GM12878 (cell line): ENCODE measurements around the gene ARHGAP27. TPM values are rescaled to one million over a fixed set of nuclear protein-coding genes. Genes with fewer than 3 reads are reported as not detected.

Experiments
- ATAC-seq: fragments of 200-7000 bp; cut with Tn5 transposase; 3 replicates; pipeline ENCODE4 v1.9.1; 2020; ENCODE audit warnings: mild to moderate bottlenecking, moderate library complexity
- BruUV-seq: library from RNA; stranded (reverse); fragments of 400-500 nt; replicated peaks from 2 replicates; lab custom pipeline; 2021; lab: Mats Ljungman, UMichigan
- CTCF ChIA-PET: fragments of 300-600 bp; sonication (Branson Sonifier 250); formaldehyde crosslinking; extraction: SDS; loops from one replicate; lab custom pipeline; 2021; ENCODE audit warnings: inconsistent platforms; lab: Yijun Ruan, JAX
- POLR2A ChIA-PET: fragments of 350-600 bp; formaldehyde crosslinking; extraction: SDS; loops from one replicate; lab custom pipeline; 2021; ENCODE audit warnings: inconsistent platforms; lab: Charles Lee
- RAD21 ChIA-PET: fragments of 300-600 bp; sonication (Branson Sonifier 250); formaldehyde crosslinking; loops from one replicate; lab custom pipeline; 2023; ENCODE audit warnings: antibody characterized with exemption; ENCODE audit not compliant: unreplicated experiment; lab: Charles Lee
- SMC1A ChIA-PET: fragments of 300-600 bp; sonication (Branson Sonifier 250); formaldehyde crosslinking; loops from one replicate; lab custom pipeline; 2023; ENCODE audit not compliant: unreplicated experiment, uncharacterized antibody; lab: Charles Lee
- DNase-seq: peaks from one replicate; pipeline ENCODE4 v3.0.0-alpha.2; 2011; ENCODE audit warnings: low read depth, low spot score
- FAIRE-seq: peaks from 3 replicates; lab custom pipeline; 2011; peaks lifted over from hg19 to GRCh38; lab: Jason Lieb, UNC
- H2AFZ ChIP-seq: 2 replicates; pipeline ENCODE4 v1.6.0; 2011; ENCODE audit warnings: low read depth, low read length, control low read depth; ENCODE audit not compliant: control insufficient read depth
- H3K27ac ChIP-seq: 2 replicates; pipeline ENCODE4 v1.5.1; 2011; ENCODE audit warnings: control low read depth; ENCODE audit not compliant: control insufficient read depth, insufficient read depth
- H3K27me3 ChIP-seq, 2 experiments: replicated peaks in 1 of 2; 2 replicates each; pipeline versions ENCODE4 v1.6.0 to v1.6.1; 2011; ENCODE audit warnings: low read length in 1 of 2; ENCODE audit not compliant: control insufficient read depth in 2 of 2, insufficient read depth in 2 of 2
- H3K36me3 ChIP-seq, 2 experiments: 2 replicates each; pipeline ENCODE4 v1.5.1; 2011; ENCODE audit warnings: low read length in 1 of 2; ENCODE audit not compliant: control insufficient read depth in 2 of 2, insufficient read depth in 2 of 2
- H3K4me1 ChIP-seq: 2 replicates; pipeline ENCODE4 v1.6.1; 2011; ENCODE audit warnings: mild to moderate bottlenecking, low read length, moderate library complexity, mixed read lengths; ENCODE audit not compliant: control insufficient read depth, insufficient read depth
- H3K4me2 ChIP-seq: 2 replicates; pipeline ENCODE4 v1.6.0; 2011; ENCODE audit warnings: control low read depth; ENCODE audit not compliant: control insufficient read depth, insufficient read depth
- H3K4me3 ChIP-seq: fragments of 200-600 bp; sonication (generic); 2 replicates; pipeline ENCODE4 v1.5.1; 2016
- H3K79me2 ChIP-seq: 2 replicates; pipeline ENCODE4 v1.6.0; 2011; ENCODE audit warnings: low read length; ENCODE audit not compliant: control insufficient read depth, insufficient read depth
- H3K9ac ChIP-seq: 2 replicates; pipeline ENCODE4 v1.8.0; 2011; ENCODE audit warnings: low read length, control low read depth, mixed read lengths; ENCODE audit not compliant: control insufficient read depth, insufficient read depth
- H3K9me3 ChIP-seq: replicated peaks from 3 replicates; pipeline ENCODE4 v1.5.1; 2011; ENCODE audit warnings: mild to moderate bottlenecking, low read length; ENCODE audit not compliant: control insufficient read depth, insufficient read depth
- H4K20me1 ChIP-seq: 2 replicates; pipeline ENCODE4 v1.6.0; 2011; ENCODE audit not compliant: control insufficient read depth, insufficient read depth
- BCL11A ChIP-seq: IDR thresholded peaks from 2 replicates; pipeline ENCODE4 v1.6.1; 2011; ENCODE audit warnings: low read depth, low read length
- BHLHE40 ChIP-seq, 2 experiments: fragments of 450-650 bp in 1 of 2; IDR thresholded peaks; 2 replicates each; pipeline ENCODE4 v1.6.1; 2011 to 2017; ENCODE audit warnings: low read depth in 2 of 2, borderline replicate concordance in 1 of 2, improper control_type of control experiment in 1 of 2, low read length in 1 of 2, mild to moderate bottlenecking in 1 of 2
- CHD4 ChIP-seq: fragments of 200-600 bp; sonication (generic); IDR thresholded peaks from 2 replicates; pipeline ENCODE4 v1.6.1; 2016; ENCODE audit warnings: mild to moderate bottlenecking
- HDAC6 ChIP-seq: fragments of 200-600 bp; sonication (generic); IDR thresholded peaks from one replicate; pipeline ENCODE4 v1.8.0; 2017; ENCODE audit warnings: antibody characterized with exemption; ENCODE audit not compliant: unreplicated experiment
- HDGF ChIP-seq: fragments of 450-650 bp; IDR thresholded peaks from 2 replicates; pipeline ENCODE4 v1.6.1; 2016; ENCODE audit warnings: antibody characterized with exemption
- IKZF1 ChIP-seq: fragments of 450-650 bp; conservative IDR thresholded peaks from 2 replicates; pipeline ENCODE4 v1.6.1; 2017; ENCODE audit warnings: antibody characterized with exemption, mild to moderate bottlenecking
- IKZF2 ChIP-seq, 2 experiments: fragments of 450-650 bp; IDR thresholded peaks; 2 replicates each; pipeline ENCODE4 v1.6.1; 2017; ENCODE audit warnings: mild to moderate bottlenecking in 2 of 2, moderate library complexity in 2 of 2
- IRF4 ChIP-seq: IDR thresholded peaks from 2 replicates; pipeline ENCODE4 v1.6.1; 2011; ENCODE audit warnings: low read depth, low read length
- NFYA ChIP-seq: IDR thresholded peaks from 2 replicates; pipeline ENCODE4 v1.6.1; 2011; ENCODE audit warnings: low read depth, mild to moderate bottlenecking, low read length, improper control_type of control experiment, borderline replicate concordance
- NFYB ChIP-seq: IDR thresholded peaks from 2 replicates; pipeline ENCODE4 v1.6.1; 2011; ENCODE audit warnings: low read depth, mild to moderate bottlenecking, low read length, improper control_type of control experiment, moderate library complexity; ENCODE audit not compliant: insufficient read depth
- PAX5 ChIP-seq: IDR thresholded peaks from 2 replicates; pipeline ENCODE4 v1.6.1; 2011; ENCODE audit warnings: low read depth, low read length, borderline replicate concordance
- POLR2A ChIP-seq: IDR thresholded peaks from 2 replicates; pipeline ENCODE4 v1.6.1; 2011; ENCODE audit warnings: low read depth, mild to moderate bottlenecking, low read length
- RAD21 ChIP-seq: IDR thresholded peaks from 2 replicates; pipeline ENCODE4 v1.6.1; 2011; ENCODE audit warnings: mild to moderate bottlenecking, low read depth, low read length, moderate library complexity; ENCODE audit not compliant: insufficient read depth
- RB1 ChIP-seq: fragments of 450-650 bp; formaldehyde crosslinking; IDR thresholded peaks from 2 replicates; pipeline ENCODE4 v1.6.1; 2017; ENCODE audit warnings: mild to moderate bottlenecking, borderline replicate concordance
- RUNX3 ChIP-seq: IDR thresholded peaks from 2 replicates; pipeline ENCODE4 v1.6.1; 2012; ENCODE audit warnings: low read length, inconsistent platforms
- SMAD1 ChIP-seq: fragments of 450-650 bp; IDR thresholded peaks from 2 replicates; pipeline ENCODE4 v1.6.1; 2018; ENCODE audit warnings: mild to moderate bottlenecking, low read depth; ENCODE audit not compliant: partially characterized antibody
- SMC3 ChIP-seq: IDR thresholded peaks from 2 replicates; pipeline ENCODE4 v1.6.1; 2011; ENCODE audit warnings: low read length, improper control_type of control experiment, borderline replicate concordance
- SPI1 ChIP-seq: IDR thresholded peaks from 2 replicates; pipeline ENCODE4 v1.6.1; 2011; ENCODE audit warnings: low read depth, mild to moderate bottlenecking, low read length, moderate library complexity, borderline replicate concordance; ENCODE audit not compliant: insufficient read depth
- WRNIP1 ChIP-seq: IDR thresholded peaks from 2 replicates; pipeline ENCODE4 v1.6.1; 2011; ENCODE audit warnings: low read depth, low read length, improper control_type of control experiment, borderline replicate concordance
- YBX1 ChIP-seq: fragments of 450-650 bp; IDR thresholded peaks from 2 replicates; pipeline ENCODE4 v1.6.1; 2016; ENCODE audit warnings: antibody characterized with exemption
- WGBS: methylation state at CpG from one replicate; pipeline ENCODE4 v1.1.6; 2016; ENCODE audit warnings: low lambda C conversion rate; ENCODE audit not compliant: insufficient replicate concordance, insufficient coverage; ENCODE audit errors: missing lambda C conversion rate; 5-methylcytosine and 5-hydroxymethylcytosine counted together
- in situ Hi-C: fragments of 300-500 bp; cut with MboI; formaldehyde crosslinking; loops from 9 replicates; pipeline ENCODE4 v1.14.3; 2018; ENCODE audit warnings: mixed read lengths
- intact Hi-C: fragments of 100-400 bp; cut with micrococcal nuclease; formaldehyde crosslinking; loops from one replicate; pipeline ENCODE4 v1.14.2; 2022; ENCODE audit not compliant: unreplicated experiment
- polyA plus RNA-seq, 11 experiments: library from polyadenylated mRNA; depleted of rRNA in 4 of 11; unstranded in 6 of 11; stranded (reverse) in 5 of 11; fragments of >200 nt; fragmentation: Nextera tagmentation in 4 of 11; fragmentation: Illumina TruSeq in 1 of 11; extraction: Ambion mirVana in 4 of 11; extraction: Trizol in 1 of 11; gene quantifications; 1 replicate in 1 of 11; 2 replicates in 10 of 11; pipeline versions ENCODE4 v1.2.1 to v1.2.3, GENCODE V29; 2011 to 2016; ENCODE audit warnings: inconsistent platforms in 2 of 11, missing spikeins in 2 of 11, low read depth in 1 of 11
- total RNA-seq, 4 experiments: library from RNA; depleted of rRNA in 3 of 4; stranded (reverse); fragments of >200 nt in 3 of 4; fragmentation: Illumina TruSeq in 1 of 4; extraction: Trizol in 1 of 4; gene quantifications; 2 replicates each; pipeline versions ENCODE4 v1.2.1 to v1.2.3, GENCODE V29; 2013 to 2021
- TF ChIP-seq, protein P1 (sequence below): fragments of 450-650 bp; IDR thresholded peaks from 2 replicates; pipeline ENCODE4 v1.6.1; 2017; ENCODE audit warnings: mild to moderate bottlenecking
- TF ChIP-seq, protein P2 (sequence below), 3 experiments: IDR thresholded peaks in 2 of 3; conservative IDR thresholded peaks in 1 of 3; 2 replicates each; pipeline ENCODE4 v1.5.1; 2011; ENCODE audit warnings: low read depth in 3 of 3, low read length in 3 of 3, mild to moderate bottlenecking in 3 of 3, control low read depth in 2 of 3, moderate library complexity in 2 of 3, inconsistent platforms in 1 of 3, mixed read lengths in 1 of 3; ENCODE audit not compliant: control insufficient read depth in 2 of 3, insufficient read depth in 1 of 3; ENCODE audit errors: extremely low read depth in 1 of 3

ARHGAP27 gene
- total and polyA plus RNA-seq, 10 of the 15 experiments (the other 5 are each of a cell fraction or from before 2014, with no cell fraction given) = 0.64 to 45.7 (median 17.7) TPM

DNA sequence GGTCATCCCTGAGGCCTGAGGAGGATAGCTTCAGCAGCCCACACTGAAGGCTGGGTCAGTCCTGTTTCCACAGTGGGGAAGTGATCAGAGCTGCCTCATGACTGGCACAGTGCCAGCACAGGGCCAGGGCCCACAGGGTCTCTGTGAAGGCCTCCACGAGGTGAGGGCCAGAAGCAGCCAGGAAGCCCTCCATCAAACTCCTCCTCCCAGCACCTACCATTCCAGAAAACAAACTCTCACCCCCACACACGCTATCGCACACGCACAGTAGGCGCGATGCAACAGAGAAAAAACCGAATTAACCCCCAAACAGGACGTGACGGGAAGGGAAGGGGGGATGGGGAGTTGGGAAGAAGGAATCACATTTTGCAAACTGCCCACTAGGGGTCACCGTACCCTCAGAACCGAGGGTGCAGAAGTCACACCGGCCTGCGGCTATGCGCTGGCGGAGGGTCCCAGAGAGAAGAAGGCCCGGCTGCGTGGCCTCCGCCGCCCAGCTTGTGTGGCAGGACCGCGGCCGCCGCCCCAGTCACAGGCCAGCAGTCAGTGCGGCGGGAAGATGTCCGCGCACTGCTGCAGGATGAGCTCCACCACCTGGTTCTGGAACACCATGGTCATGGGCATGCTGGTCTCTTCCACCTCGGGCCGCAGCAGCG, 37.6 kb downstream of the ARHGAP27 start:
- FAIRE-seq = peak; percentile 91
- Histone ChIP-seq H3K4me1 (no peaks in the 10 kb centered on the region), H3K9me3 (no peaks in the 10 kb centered on the region), H4K20me1 (0 out of 2 replicates have a peak, but pooled peaks cover 2% of the 10 kb centered on the region), H2AFZ (no peak overlapping the region), H3K9ac (no peak overlapping the region), H3K79me2 (no peaks in the 10 kb centered on the region), H3K27ac (no peak overlapping the region), H3K27me3 (no peaks in the 10 kb centered on the region), H3K4me3 (no peak overlapping the region), H3K4me2 (no peak overlapping the region), H3K36me3 (peaks cover 12% of the 10 kb centered on the region in 2 experiments)
- RAD21 ChIA-PET = interaction anchor here (0.7 to 2.4 kb wide), 6 partner anchors 12 to 30 kb away, joined by 3 to 8 read pairs (median 4); no protein-coding TSS in a partner anchor
- no TSS peak for BruUV-seq
- DNase-seq = no peak
- POLR2A ChIA-PET = interaction anchor here (1.1 kb wide), 1 partner anchor 13 kb away, joined by 4 read pairs; no protein-coding TSS in a partner anchor
- intact Hi-C loops (no loop called here), in situ Hi-C loops (no loop called here)
- peak; percentile 80 for ATAC-seq
- CTCF ChIA-PET = interaction anchor here (1.0 to 15.5 kb wide), 13 partner anchors 13 to 437 kb away, joined by 3 to 291 read pairs (median 6); no protein-coding TSS in a partner anchor
- SMC1A ChIA-PET = interaction anchor here (0.5 to 2.4 kb wide), 5 partner anchors 31 to 436 kb away, joined by 3 to 12 read pairs (median 4); no protein-coding TSS in a partner anchor
- WGBS = 79% methylated on average over 30 of the region's 30 CpGs
- TF ChIP-seq RAD21 (peak; percentile 79), HDGF (peak; percentile 78; the same call in 1 of the 2 replicates), IKZF1 (peak; percentile 65), PAX5 (no peak), YBX1 (no peak), IKZF2 (IDR thresholded peaks at IDR 0.05) (peak; percentile 46 to 71; a peak in 2 of 4 replicates), BCL11A (no peak), NFYB (no peak), SMAD1 (no peak), POLR2A (0 out of 2 replicates have a peak, but pooled peaks have one; percentile 14), RB1 (no peak), SMC3 (peak; percentile 57; the same call in 1 of the 2 replicates), NFYA (no peak), BHLHE40 (IDR thresholded peaks at IDR 0.05; ENCODE audit: borderline replicate concordance in 1 of 2, low read depth in 2 of 2, low read length in 1 of 2) (peak in 1 of 2 experiments; percentile 4; a peak in 1 of 4 replicates), HDAC6 (no peak), CHD4 (no peak), WRNIP1 (no peak), RUNX3 (peak; percentile 25; the same call in 1 of the 2 replicates), SPI1 (no peak), IRF4 (no peak)
- TF ChIP-seq, protein P1, sequence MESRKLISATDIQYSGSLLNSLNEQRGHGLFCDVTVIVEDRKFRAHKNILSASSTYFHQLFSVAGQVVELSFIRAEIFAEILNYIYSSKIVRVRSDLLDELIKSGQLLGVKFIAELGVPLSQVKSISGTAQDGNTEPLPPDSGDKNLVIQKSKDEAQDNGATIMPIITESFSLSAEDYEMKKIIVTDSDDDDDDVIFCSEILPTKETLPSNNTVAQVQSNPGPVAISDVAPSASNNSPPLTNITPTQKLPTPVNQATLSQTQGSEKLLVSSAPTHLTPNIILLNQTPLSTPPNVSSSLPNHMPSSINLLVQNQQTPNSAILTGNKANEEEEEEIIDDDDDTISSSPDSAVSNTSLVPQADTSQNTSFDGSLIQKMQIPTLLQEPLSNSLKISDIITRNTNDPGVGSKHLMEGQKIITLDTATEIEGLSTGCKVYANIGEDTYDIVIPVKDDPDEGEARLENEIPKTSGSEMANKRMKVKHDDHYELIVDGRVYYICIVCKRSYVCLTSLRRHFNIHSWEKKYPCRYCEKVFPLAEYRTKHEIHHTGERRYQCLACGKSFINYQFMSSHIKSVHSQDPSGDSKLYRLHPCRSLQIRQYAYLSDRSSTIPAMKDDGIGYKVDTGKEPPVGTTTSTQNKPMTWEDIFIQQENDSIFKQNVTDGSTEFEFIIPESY = peak; percentile 98
- TF ChIP-seq, protein P2, sequence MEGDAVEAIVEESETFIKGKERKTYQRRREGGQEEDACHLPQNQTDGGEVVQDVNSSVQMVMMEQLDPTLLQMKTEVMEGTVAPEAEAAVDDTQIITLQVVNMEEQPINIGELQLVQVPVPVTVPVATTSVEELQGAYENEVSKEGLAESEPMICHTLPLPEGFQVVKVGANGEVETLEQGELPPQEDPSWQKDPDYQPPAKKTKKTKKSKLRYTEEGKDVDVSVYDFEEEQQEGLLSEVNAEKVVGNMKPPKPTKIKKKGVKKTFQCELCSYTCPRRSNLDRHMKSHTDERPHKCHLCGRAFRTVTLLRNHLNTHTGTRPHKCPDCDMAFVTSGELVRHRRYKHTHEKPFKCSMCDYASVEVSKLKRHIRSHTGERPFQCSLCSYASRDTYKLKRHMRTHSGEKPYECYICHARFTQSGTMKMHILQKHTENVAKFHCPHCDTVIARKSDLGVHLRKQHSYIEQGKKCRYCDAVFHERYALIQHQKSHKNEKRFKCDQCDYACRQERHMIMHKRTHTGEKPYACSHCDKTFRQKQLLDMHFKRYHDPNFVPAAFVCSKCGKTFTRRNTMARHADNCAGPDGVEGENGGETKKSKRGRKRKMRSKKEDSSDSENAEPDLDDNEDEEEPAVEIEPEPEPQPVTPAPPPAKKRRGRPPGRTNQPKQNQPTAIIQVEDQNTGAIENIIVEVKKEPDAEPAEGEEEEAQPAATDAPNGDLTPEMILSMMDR (IDR thresholded peaks at IDR 0.05 in 2 of 3, conservative IDR thresholded peaks at IDR 0.05 in 1 of 3; ENCODE audit: control insufficient read depth in 2 of 3, extremely low read depth in 1 of 3, insufficient read depth in 1 of 3, low read depth in 3 of 3, low read length in 3 of 3) = peak; percentile 54 to 70 (median 58); a peak in 5 of 6 replicates
